ENCODE data around the gene MRGPRD.

MRGPRD gene

DNA sequence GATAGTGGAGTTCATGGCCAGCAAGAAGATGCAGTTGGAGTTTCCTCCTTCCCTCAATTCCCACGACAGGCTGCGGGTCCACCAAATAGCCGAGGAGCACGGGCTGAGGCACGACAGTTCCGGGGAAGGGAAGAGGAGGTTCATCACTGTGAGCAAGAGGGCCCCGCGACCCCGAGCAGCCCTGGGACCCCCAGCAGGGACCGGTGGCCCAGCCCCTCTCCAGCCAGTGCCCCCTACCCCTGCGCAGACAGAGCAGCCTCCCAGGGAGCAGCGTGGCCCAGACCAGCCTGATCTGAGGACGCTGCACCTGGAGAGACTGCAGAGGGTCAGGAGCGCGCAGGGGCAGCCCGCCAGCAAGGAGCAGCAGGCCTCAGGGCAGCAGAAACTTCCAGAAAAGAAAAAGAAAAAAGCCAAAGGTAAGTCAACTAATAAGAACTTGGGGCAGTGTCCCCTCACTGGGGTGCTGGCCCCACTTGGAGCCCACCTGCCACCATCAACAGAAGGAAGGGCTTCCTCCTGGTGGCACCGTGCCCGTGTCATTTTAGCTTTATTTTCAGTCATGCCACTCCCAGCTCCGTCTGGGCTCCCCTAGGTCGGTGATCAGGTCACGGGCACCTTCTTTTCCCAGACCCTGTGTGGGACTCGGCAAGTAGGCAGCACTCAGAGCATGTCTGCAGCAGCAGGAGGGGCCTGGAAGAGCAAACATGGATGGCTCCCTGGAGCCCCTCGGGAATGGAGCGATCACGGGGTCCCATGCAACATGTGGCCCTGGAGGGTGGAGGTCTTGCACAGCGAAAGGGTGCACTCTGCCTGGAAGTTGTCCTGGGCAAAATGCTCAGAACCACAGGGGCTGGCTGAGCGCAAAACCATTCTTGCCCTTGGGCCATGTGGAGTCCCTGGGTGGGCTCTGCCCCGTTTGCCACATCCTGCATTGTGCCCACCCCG is 43.8 kb downstream of the MRGPRD start:
- DNase-seq (ENCODE audit: insufficient read length, low spot score) (no peak), FAIRE-seq (no peak)
- TF ChIP-seq SPI1 (IDR thresholded peaks at IDR 0.05; ENCODE audit: low read depth, low read length) (no peak), TAF1 (IDR thresholded peaks at IDR 0.05; ENCODE audit: low read depth, low read length) (no peak), PAX5 (IDR thresholded peaks at IDR 0.05; ENCODE audit: insufficient read depth, low read length, severe bottlenecking) (no peak), POLR2AphosphoS5 (IDR thresholded peaks at IDR 0.05; ENCODE audit: low read depth, low read length) (no peak), POU2F2 (IDR thresholded peaks at IDR 0.05; ENCODE audit: low read depth, low read length) (no peak), POLR2A (IDR thresholded peaks at IDR 0.05; ENCODE audit: low read depth, low read length) (no peak)

DNA sequence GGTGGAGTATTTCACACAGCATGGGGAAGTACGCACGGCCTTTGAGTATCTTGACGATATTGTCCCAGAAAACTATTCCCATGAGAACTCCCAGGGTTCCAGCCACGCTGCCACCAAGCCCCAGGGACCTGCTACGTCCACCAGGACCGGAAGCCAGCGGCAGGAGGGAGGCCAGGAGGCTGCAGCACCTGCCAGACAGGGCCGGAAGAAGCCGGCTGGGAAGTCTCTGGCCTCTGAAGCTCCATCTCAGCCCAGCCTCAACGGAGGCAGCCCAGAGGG is 44.5 kb downstream of the MRGPRD start:
- FAIRE-seq (no peak), DNase-seq (ENCODE audit: insufficient read length, low spot score) (no peak)
- TF ChIP-seq POLR2A (IDR thresholded peaks at IDR 0.05; ENCODE audit: low read depth, low read length), result no peak

DNA sequence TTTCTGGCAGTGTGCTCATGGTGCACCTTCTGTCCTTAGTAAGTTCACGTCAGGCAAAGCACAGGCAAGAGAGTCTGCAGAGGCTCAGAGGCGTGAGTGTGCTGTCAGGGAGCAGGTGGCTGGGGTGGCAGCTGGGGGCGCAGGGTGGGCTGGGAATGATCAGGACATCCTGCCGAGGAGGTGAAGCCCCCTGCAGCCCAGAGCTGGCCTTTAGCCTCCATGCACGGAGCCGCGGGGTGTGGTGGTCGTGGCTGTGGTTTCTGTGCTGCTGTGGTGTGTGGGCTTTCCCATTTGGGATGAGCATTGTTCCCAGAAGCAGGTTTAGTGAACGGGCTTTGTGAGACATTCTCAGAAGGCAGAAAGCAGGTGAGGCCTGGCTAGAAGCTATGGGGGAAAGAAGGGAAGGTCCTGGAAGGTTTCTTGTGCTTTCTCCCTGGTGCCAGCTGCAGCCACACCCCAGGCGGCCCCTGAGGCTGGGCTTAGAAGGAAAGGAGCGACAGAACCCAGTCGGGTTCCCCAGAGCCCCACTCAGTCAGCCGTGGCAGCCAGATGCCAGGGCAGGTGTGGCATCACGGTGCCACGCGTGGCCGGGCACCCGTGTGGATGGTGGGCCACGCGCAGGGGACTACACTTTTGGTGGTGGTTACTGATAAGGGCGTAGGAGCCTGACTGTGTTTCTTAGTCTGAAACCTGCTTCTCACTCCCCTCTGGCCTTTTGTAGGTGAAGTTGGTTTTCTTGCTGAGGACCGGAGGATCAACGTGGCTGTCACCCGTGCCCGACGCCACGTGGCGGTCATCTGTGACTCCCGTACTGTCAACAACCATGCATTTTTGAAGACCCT is 45.0 kb downstream of the MRGPRD start:
- FAIRE-seq (no peak), DNase-seq (ENCODE audit: insufficient read length, low spot score) (no peak)
- TF ChIP-seq POLR2A (IDR thresholded peaks at IDR 0.05; ENCODE audit: low read depth, low read length) (no peak), TAF1 (IDR thresholded peaks at IDR 0.05; ENCODE audit: low read depth, low read length) (no peak), SPI1 (IDR thresholded peaks at IDR 0.05; ENCODE audit: low read depth, low read length) (no peak), POLR2AphosphoS5 (IDR thresholded peaks at IDR 0.05; ENCODE audit: low read depth, low read length) (no peak), POU2F2 (IDR thresholded peaks at IDR 0.05; ENCODE audit: low read depth, low read length) (no peak), PAX5 (IDR thresholded peaks at IDR 0.05; ENCODE audit: insufficient read depth, low read length, severe bottlenecking) (no peak)

DNA sequence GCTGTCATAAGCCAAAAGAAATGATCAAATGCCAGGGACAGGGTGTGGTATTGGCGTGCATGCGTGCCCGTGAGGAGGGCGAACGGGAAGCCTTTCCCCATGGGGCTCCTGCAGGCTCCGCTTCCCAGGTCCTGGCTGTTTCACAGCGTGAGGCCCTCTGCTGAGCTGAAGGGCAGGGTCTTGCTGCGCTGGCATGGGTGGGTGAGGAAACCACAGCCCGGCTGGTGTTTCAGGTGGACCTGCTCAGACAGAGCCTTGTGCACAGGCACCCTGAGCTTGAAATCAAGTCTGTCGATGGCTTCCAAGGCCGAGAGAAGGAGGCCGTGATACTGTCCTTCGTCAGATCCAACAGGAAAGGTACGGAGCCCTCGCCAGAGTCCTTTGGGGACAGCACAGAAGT is 45.7 kb downstream of the MRGPRD start:
- TF ChIP-seq SPI1 (IDR thresholded peaks at IDR 0.05; ENCODE audit: low read depth, low read length), result no peak
- TF ChIP-seq POLR2AphosphoS5 (IDR thresholded peaks at IDR 0.05; ENCODE audit: low read depth, low read length), result no peak
- TF ChIP-seq POLR2A (IDR thresholded peaks at IDR 0.05; ENCODE audit: low read depth, low read length), result no peak
- no peak for TF ChIP-seq PAX5 (IDR thresholded peaks at IDR 0.05; ENCODE audit: insufficient read depth, low read length, severe bottlenecking)
- no peak for TF ChIP-seq POU2F2 (IDR thresholded peaks at IDR 0.05; ENCODE audit: low read depth, low read length)
- no peak for TF ChIP-seq TAF1 (IDR thresholded peaks at IDR 0.05; ENCODE audit: low read depth, low read length)
- no peak for DNase-seq (ENCODE audit: insufficient read length, low spot score)
- no peak for FAIRE-seq

DNA sequence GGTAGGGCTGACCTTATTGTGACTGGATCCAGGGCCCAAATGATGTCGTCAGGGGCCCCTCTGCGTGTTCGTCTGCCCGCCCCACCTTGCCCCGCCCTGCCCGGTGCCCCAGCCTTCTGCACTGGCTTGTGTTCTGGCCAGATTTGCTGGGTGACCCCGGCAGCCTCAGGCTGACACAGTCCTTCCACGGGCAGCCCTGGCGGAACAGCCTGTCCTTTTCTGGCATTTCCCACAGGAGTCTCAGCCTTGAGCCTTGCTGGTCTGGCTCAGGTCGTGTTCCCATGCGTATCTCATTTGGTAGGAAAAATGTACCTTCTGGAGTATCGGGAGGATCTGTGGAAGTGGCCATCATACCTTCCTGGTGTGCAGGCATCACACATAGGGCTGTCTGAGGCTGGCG is 46.1 kb downstream of the MRGPRD start:
- DNase-seq (ENCODE audit: insufficient read length, low spot score) (no peak), FAIRE-seq (no peak)
- TF ChIP-seq POLR2A (IDR thresholded peaks at IDR 0.05; ENCODE audit: low read depth, low read length) (no peak), POLR2AphosphoS5 (IDR thresholded peaks at IDR 0.05; ENCODE audit: low read depth, low read length) (no peak), POU2F2 (IDR thresholded peaks at IDR 0.05; ENCODE audit: low read depth, low read length) (no peak), TAF1 (IDR thresholded peaks at IDR 0.05; ENCODE audit: low read depth, low read length) (no peak)

DNA sequence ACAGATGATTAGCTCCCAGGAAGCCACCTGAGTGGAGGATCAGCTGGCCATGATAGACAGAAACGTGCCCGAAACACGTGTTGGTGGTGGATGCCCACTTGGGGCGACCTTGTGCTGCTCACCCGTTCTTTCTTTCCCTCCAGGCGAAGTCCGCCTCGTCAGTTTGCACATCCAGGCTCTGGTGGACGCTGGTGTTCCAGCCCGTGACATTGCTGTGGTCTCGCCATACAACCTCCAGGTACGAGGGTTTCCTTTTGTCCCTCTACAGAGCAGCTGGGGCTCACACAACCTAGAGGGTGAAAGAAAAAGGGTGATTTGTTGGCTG is 46.5 kb downstream of the MRGPRD start:
- TF ChIP-seq SPI1 (IDR thresholded peaks at IDR 0.05; ENCODE audit: low read depth, low read length), result no peak
- no peak for TF ChIP-seq POU2F2 (IDR thresholded peaks at IDR 0.05; ENCODE audit: low read depth, low read length)
- TF ChIP-seq POLR2AphosphoS5 (IDR thresholded peaks at IDR 0.05; ENCODE audit: low read depth, low read length), result no peak
- no peak for TF ChIP-seq POLR2A (IDR thresholded peaks at IDR 0.05; ENCODE audit: low read depth, low read length)
- TF ChIP-seq PAX5 (IDR thresholded peaks at IDR 0.05; ENCODE audit: insufficient read depth, low read length, severe bottlenecking), result no peak
- no peak for TF ChIP-seq TAF1 (IDR thresholded peaks at IDR 0.05; ENCODE audit: low read depth, low read length)
- DNase-seq (ENCODE audit: insufficient read length, low spot score) (no peak), FAIRE-seq (no peak)

DNA sequence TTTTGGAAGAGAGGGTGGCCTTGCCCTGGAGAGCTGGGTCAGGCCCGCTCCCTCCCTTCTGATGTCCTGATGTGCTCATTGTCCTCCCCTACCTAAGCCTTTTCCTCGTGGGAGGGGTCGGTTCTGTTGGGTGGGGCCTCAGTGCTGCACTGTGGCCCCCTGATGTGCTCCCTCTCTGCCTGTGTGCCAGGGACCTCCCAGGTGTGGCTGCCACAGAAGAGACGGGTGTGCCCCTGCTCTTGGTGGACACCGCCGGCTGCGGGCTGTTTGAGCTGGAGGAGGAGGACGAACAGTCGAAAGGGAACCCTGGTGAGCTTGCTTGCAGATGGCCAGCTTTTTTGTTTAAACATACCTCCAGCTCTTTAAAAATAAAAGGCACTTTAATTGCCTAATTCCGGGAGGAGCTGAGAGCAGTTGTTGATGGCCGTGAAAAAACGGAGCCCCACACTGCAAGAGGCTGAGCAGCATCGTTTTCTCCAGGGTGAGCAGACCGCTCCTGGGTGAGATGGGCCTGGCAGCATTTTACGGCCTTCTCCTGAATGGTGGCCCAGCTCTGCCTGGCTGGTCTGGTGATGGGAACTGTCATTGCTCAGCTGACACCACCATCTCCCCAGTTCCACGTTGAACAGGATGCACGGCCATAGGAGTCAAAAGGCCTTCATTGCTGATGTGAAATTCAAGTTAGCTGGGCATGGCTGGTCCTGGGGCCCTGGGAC is 47.0 kb downstream of the MRGPRD start:
- no peak for FAIRE-seq
- DNase-seq (ENCODE audit: insufficient read length, low spot score), result no peak
- no peak for TF ChIP-seq POLR2A (IDR thresholded peaks at IDR 0.05; ENCODE audit: low read depth, low read length)
- no peak for TF ChIP-seq POLR2AphosphoS5 (IDR thresholded peaks at IDR 0.05; ENCODE audit: low read depth, low read length)
- TF ChIP-seq SPI1 (IDR thresholded peaks at IDR 0.05; ENCODE audit: low read depth, low read length), result no peak
- no peak for TF ChIP-seq POU2F2 (IDR thresholded peaks at IDR 0.05; ENCODE audit: low read depth, low read length)
- no peak for TF ChIP-seq TAF1 (IDR thresholded peaks at IDR 0.05; ENCODE audit: low read depth, low read length)
- TF ChIP-seq PAX5 (IDR thresholded peaks at IDR 0.05; ENCODE audit: insufficient read depth, low read length, severe bottlenecking), result no peak

DNA sequence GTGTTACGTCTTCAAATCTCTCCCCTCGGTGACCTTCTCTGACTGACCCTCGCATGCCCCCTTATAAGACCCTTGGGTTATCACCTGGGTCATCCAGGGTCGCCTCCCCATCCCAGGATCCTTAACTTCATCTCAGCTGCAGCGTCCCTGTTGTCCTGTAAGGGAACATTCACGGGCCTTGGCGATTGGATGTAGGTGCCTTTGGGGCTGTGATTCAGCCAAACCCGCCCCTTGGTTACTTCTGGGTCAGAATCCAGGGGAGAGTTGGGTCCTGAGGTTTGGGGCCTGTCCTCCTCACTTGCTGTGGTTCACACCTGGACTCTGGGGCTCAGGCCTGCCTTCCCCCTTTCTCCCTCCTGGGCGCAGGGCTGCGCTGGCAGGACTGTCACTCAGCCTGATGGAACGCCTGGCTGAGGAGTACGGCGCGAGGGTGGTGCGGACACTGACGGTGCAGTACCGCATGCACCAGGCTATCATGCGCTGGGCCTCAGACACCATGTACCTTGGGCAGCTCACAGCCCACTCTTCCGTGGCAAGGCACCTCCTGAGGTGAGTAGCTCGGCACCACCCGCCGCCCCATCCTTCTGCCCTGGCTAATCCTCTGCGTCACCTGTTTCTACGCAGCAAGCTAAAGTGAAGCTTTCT is 47.7 kb downstream of the MRGPRD start:
- TF ChIP-seq SPI1 (IDR thresholded peaks at IDR 0.05; ENCODE audit: low read depth, low read length) (no peak), POU2F2 (IDR thresholded peaks at IDR 0.05; ENCODE audit: low read depth, low read length) (no peak), POLR2AphosphoS5 (IDR thresholded peaks at IDR 0.05; ENCODE audit: low read depth, low read length) (no peak), POLR2A (IDR thresholded peaks at IDR 0.05; ENCODE audit: low read depth, low read length) (no peak), PAX5 (IDR thresholded peaks at IDR 0.05; ENCODE audit: insufficient read depth, low read length, severe bottlenecking) (no peak), TAF1 (IDR thresholded peaks at IDR 0.05; ENCODE audit: low read depth, low read length) (no peak)
- FAIRE-seq, result no peak
- DNase-seq (ENCODE audit: insufficient read length, low spot score), result no peak

DNA sequence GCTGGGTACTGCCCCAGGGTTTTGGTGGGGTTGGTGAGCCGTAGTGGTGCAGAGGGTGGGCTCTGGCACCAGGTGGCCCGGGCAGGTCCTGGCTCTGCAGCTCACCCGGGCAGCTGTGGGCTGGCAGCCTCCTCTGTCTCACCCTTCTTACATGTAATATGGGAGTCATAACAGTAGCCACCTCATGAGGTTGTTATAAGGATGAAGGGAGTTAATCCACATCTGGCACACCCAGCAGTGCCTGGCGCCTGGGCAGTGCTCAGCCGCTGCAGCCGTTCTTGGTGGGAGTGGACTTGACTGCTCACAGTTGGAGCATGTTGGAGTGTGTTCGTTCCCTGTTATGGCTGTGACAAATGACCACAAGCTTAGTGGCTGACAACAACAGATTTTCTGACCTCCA is 48.4 kb downstream of the MRGPRD start:
- FAIRE-seq (no peak), DNase-seq (ENCODE audit: insufficient read length, low spot score) (no peak)
- TF ChIP-seq POLR2AphosphoS5 (IDR thresholded peaks at IDR 0.05; ENCODE audit: low read depth, low read length) (no peak), PAX5 (IDR thresholded peaks at IDR 0.05; ENCODE audit: insufficient read depth, low read length, severe bottlenecking) (no peak), POU2F2 (IDR thresholded peaks at IDR 0.05; ENCODE audit: low read depth, low read length) (no peak), SPI1 (IDR thresholded peaks at IDR 0.05; ENCODE audit: low read depth, low read length) (no peak), POLR2A (IDR thresholded peaks at IDR 0.05; ENCODE audit: low read depth, low read length) (no peak), TAF1 (IDR thresholded peaks at IDR 0.05; ENCODE audit: low read depth, low read length) (no peak)
